SK-N-MC (cell line): ENCODE results near the gene RCBTB1.
"Not testable (repeated sequence)": the region's sequence is repeated elsewhere in the genome, so short reads cannot be mapped to it uniquely, and the experiment has no call there.

ENCODE experiments used
- DNase-seq: peaks from one replicate; pipeline ENCODE4 v3.0.0-alpha.2; 2011; ENCODE audit warnings: low read depth, low spot score
- H3K27ac ChIP-seq: fragments of 200-600 bp; sonication (generic); 2 replicates; pipeline ENCODE4 v1.5.1; 2016; ENCODE audit warnings: mixed run types
- H3K36me3 ChIP-seq: fragments of 200-600 bp; sonication (generic); 2 replicates; pipeline ENCODE4 v1.6.1; 2017; ENCODE audit warnings: antibody characterized with exemption, low read length, mixed read lengths; ENCODE audit not compliant: insufficient read depth
- H3K4me3 ChIP-seq: fragments of 200-600 bp; sonication (generic); 2 replicates; pipeline ENCODE4 v1.5.1; 2016
- H3K9ac ChIP-seq: fragments of 200-600 bp; sonication (generic); 2 replicates; pipeline ENCODE4 v1.8.0; 2017; ENCODE audit warnings: mixed run types, mixed read lengths; ENCODE audit not compliant: insufficient read length
- H3K9me3 ChIP-seq: fragments of 200-600 bp; sonication (generic); 2 replicates; pipeline ENCODE4 v1.6.1; 2017; ENCODE audit warnings: low read depth, mild to moderate bottlenecking, antibody characterized with exemption, low read length, moderate library complexity, mixed read lengths
- EZH2 ChIP-seq: fragments of 200-600 bp; sonication (generic); IDR thresholded peaks from one replicate; pipeline ENCODE4 v1.6.1; 2017; ENCODE audit warnings: antibody characterized with exemption
- FOXP2 ChIP-seq: optimal IDR thresholded peaks from 2 replicates; pipeline ENCODE3; 2011; ENCODE audit warnings: mild to moderate bottlenecking, moderate library complexity; ENCODE audit not compliant: insufficient read depth; ENCODE audit errors: extremely low read length, control extremely low read depth
- POLR2AphosphoS5 ChIP-seq: IDR thresholded peaks from 2 replicates; pipeline ENCODE4 v1.6.1; 2012; ENCODE audit warnings: mild to moderate bottlenecking, low read depth, low read length, borderline replicate concordance

The RCBTB1 gene

DNA sequence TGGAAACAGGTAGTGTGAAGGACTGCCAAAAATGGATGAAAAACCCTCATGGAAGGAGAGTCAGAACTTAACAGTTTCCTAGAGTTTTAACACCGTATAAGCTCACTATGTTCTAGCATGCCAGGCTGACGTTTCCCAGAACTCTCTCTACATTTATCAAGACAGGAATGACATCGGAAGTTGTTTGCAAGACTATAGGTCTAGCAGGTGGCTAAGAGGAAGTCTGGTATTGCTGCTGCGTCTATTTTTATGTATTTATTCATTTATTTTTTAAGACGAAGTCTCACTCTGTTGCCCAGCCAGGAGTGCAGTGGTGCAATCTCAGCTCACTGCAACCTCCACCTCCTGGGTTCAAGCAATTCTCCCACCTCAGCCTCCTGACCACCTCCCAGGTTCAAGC lies 22.4 kb upstream of the RCBTB1 start:
- no peaks in the 10 kb centered on the region for H3K9me3 ChIP-seq
- H3K36me3 ChIP-seq: no peaks in the 10 kb centered on the region
- H3K9ac ChIP-seq: no peak overlapping the region
- no peak overlapping the region for H3K27ac ChIP-seq
- TF ChIP-seq FOXP2 (no peak), EZH2 (no peak), POLR2AphosphoS5 (no peak)
- H3K4me3 ChIP-seq: no peak overlapping the region
- DNase-seq: no peak

DNA sequence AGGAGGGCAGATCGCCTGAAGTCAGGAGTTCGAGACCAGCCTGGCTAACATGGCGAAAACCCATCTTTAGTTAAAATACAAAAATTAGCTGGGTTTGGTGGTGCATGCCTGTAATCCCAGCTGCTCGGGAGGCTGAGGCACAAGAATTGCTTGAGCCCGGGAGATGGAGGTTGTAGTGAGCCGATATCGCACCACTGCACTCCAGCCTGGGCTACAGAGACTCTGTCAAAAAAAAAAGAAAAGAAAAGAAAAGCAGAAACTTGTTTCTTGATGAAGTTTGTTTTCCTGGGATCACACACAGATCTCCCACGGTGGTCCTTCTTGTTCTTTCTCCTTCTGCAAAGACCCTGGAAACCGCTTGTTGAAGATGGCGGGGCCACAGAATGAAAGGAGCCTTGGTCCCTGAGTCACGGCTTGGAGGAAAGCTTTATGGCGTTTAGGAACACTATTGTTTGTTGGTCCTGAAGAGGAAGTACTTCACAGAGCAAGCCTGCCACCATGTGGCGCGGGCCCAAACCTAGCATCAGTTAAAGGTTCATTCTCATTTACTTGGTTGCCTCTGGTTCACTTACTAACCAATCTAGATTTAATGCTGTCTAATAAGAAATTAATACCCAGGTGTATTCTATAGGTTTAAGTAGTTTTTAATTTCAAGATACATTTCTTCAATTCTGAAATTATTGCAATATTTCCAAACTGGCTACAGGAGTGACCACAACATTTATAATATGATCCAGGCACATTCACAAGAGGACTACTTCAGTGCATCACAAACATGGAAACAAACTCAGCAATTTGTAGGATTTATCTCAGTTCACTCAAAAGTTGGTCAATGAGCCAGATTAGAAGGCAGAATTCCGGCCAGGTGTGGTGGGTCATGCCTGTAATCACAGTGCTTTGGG lies 21.6 kb upstream of the RCBTB1 start:
- Histone ChIP-seq H3K4me3 (peak overlapping the region; percentile 55), H3K27ac (no peak overlapping the region), H3K9me3 (no peaks in the 10 kb centered on the region), H3K36me3 (no peaks in the 10 kb centered on the region), H3K9ac (no peak overlapping the region)
- peak; percentile 42 for DNase-seq
- TF ChIP-seq FOXP2 (no peak), POLR2AphosphoS5 (no peak), EZH2 (no peak)

DNA sequence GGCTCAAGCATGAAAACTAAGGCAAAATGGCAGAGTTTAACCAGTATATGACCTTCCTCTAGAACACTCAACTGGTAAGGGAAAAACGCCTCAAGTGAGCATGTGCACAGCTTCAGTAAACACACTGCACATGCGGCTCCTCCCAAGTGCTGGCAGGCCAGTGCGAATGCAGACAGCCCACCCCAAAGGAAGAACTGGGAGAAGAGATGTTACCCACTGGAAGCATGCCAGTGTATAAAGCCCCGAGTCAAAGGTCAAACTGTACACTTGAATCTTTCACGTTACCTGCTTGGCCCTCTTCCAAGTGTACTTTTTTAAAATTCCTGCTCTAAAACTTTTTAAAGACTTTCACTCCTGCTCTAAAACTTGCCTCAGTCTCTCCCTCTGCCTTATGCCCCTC lies 19.2 kb upstream of the RCBTB1 start:
- Histone ChIP-seq H3K36me3 (no peaks in the 10 kb centered on the region), H3K27ac (no peak overlapping the region), H3K4me3 (no peak overlapping the region), H3K9me3 (no peaks in the 10 kb centered on the region), H3K9ac (no peak overlapping the region)
- DNase-seq: no peak
- TF ChIP-seq POLR2AphosphoS5 (no peak), FOXP2 (no peak), EZH2 (no peak)

DNA sequence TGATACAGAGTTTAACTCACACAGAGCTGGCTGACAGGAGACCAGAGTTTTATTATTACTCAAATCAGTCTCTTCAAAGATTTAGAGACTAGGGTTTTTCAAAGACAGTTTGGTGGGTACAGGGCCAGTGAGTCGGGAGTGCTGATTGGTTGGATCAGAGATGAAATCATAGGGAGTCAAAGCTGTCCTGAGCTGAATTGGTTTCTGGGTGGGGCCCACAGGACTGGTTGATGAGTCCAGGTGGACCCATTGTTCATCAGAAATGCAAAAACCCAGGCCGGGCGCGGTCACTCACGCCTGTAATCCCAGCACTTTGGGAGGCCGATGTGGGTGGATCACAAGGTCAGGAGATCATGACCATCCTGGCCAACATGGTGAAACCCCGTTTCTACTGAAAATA lies 17.3 kb upstream of the RCBTB1 start:
- not testable (repeated sequence) for H3K27ac ChIP-seq, H3K36me3 ChIP-seq, H3K9ac ChIP-seq, DNase-seq, H3K9me3 ChIP-seq, H3K4me3 ChIP-seq

GRCh38 chr13:49602005-49602404 lies 16.6 kb upstream of the RCBTB1 start:
- no peaks in the 10 kb centered on the region for H3K9me3 ChIP-seq
- H3K27ac ChIP-seq: no peak overlapping the region
- H3K36me3 ChIP-seq: no peaks in the 10 kb centered on the region
- no peak for TF ChIP-seq POLR2AphosphoS5
- TF ChIP-seq EZH2: no peak
- no peak for TF ChIP-seq FOXP2
- no peak for DNase-seq
- no peak overlapping the region for H3K4me3 ChIP-seq
- no peak overlapping the region for H3K9ac ChIP-seq

GRCh38 chr13:49597043-49597641 lies 11.8 kb upstream of the RCBTB1 start:
- H3K36me3 ChIP-seq: no peaks in the 10 kb centered on the region
- no peak for DNase-seq

GRCh38 chr13:49596221-49596620 lies 10.9 kb upstream of the RCBTB1 start:
- TF ChIP-seq EZH2: no peak
- TF ChIP-seq FOXP2: no peak
- no peak for TF ChIP-seq POLR2AphosphoS5
- H3K9me3 ChIP-seq: no peaks in the 10 kb centered on the region
- H3K36me3 ChIP-seq: no peaks in the 10 kb centered on the region
- H3K9ac ChIP-seq: no peak overlapping the region
- H3K27ac ChIP-seq: no peak overlapping the region
- no peak overlapping the region for H3K4me3 ChIP-seq
- no peak for DNase-seq

More at GRCh38 chr13:49597043-49597641, 11.8 kb upstream of the RCBTB1 start:
- no peak overlapping the region for H3K4me3 ChIP-seq
- no peak overlapping the region for H3K9ac ChIP-seq
- TF ChIP-seq POLR2AphosphoS5 (no peak), FOXP2 (no peak), EZH2 (no peak)
- H3K9me3 ChIP-seq: no peaks in the 10 kb centered on the region
- no peak overlapping the region for H3K27ac ChIP-seq

DNA sequence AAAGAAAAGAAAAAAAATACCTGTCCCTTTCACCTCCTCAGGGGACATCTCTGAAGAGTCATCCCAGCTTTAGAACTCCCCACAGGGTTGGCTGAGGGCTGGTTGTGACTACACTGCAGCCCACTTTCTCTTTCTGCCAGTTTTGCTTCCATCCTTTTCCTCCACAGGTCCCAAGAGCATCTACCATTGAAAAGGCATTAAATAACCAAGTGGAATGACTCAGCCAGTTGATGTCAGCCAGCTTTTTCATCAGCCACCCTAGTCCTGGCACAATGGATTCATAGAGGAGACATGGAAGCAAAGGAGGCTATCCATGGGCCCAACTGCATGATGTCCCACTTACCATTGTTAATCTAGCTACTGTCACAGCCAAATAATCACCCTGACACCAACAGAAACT lies 9.2 kb upstream of the RCBTB1 start:
- no peak overlapping the region for H3K4me3 ChIP-seq
- no peak for DNase-seq
- H3K27ac ChIP-seq: no peak overlapping the region
- no peaks in the 10 kb centered on the region for H3K9me3 ChIP-seq
- no peak overlapping the region for H3K9ac ChIP-seq
- H3K36me3 ChIP-seq: no peaks in the 10 kb centered on the region
- TF ChIP-seq FOXP2 (no peak), POLR2AphosphoS5 (no peak), EZH2 (no peak)

- H3K9ac ChIP-seq, DNase-seq, H3K27ac ChIP-seq, H3K9me3 ChIP-seq, H3K4me3 ChIP-seq, H3K36me3 ChIP-seq: not testable (repeated sequence)
Measured at GRCh38 chr13:49593876-49594275, 8.5 kb upstream of the RCBTB1 start.

DNA sequence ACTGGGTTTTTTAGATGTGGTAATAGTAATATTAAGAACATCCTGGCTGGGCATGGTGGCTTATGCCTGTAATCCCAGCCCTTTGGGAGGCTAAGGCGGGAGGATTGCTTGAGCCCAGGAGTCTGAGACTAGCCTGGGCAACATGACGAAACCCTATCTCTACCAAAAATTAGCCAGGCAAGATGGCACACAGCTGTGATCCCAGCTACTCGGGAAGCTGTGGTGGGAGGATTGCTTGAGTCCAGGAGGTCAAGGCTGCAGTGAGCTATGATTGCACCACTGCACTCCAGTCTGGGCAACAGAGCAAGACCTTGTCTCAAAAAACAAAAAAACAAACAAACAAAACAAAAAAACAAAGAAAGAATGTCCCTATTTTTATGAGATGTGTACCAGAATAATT lies 5.4 kb upstream of the RCBTB1 start:
- H3K27ac ChIP-seq, DNase-seq, H3K4me3 ChIP-seq, H3K36me3 ChIP-seq, H3K9me3 ChIP-seq, H3K9ac ChIP-seq: not testable (repeated sequence)
